Thymus (tissue), 11 donors: ENCODE measurements around the gene TGFBR2. TPM values are rescaled to one million over a fixed set of nuclear protein-coding genes. Genes with fewer than 3 reads are reported as not detected.

ENCODE experiments used
- DNase-seq, 9 donors: peaks; one replicate each; pipeline ENCODE4 v3.0.0-alpha.2; 2013; ENCODE audit warnings: low spot score in 9 of 9, low read depth in 6 of 9, missing footprints in 1 of 9
- H3K27ac ChIP-seq, 2 donors: one replicate each; pipeline ENCODE4 v1.5.1; 2013; ENCODE audit warnings: control low read depth in 1 of 2, low read depth in 1 of 2, low read length in 1 of 2, mild to moderate bottlenecking in 1 of 2, moderate library complexity in 1 of 2
- H3K27me3 ChIP-seq, 2 donors: one replicate each; pipeline ENCODE4 v1.5.1; 2013; ENCODE audit warnings: low read length in 1 of 2; ENCODE audit not compliant: control insufficient read depth in 2 of 2, insufficient read depth in 1 of 2
- H3K36me3 ChIP-seq, 2 donors: one replicate each; pipeline ENCODE4 v1.5.1; 2013; ENCODE audit warnings: low read length in 1 of 2, mild to moderate bottlenecking in 1 of 2, moderate library complexity in 1 of 2; ENCODE audit not compliant: control insufficient read depth in 2 of 2, insufficient read depth in 2 of 2
- H3K4me1 ChIP-seq, 2 donors: one replicate each; pipeline ENCODE4 v1.5.1; 2013; ENCODE audit warnings: low read length in 2 of 2; ENCODE audit not compliant: control insufficient read depth in 2 of 2, insufficient read depth in 2 of 2
- H3K4me3 ChIP-seq, 2 donors: one replicate each; pipeline ENCODE4 v1.5.1; 2013; ENCODE audit warnings: low read length in 2 of 2, control low read depth in 1 of 2, mild to moderate bottlenecking in 1 of 2
- H3K9me3 ChIP-seq, 2 donors: one replicate each; pipeline ENCODE4 v1.5.1; 2013; ENCODE audit warnings: low read length in 1 of 2, mild to moderate bottlenecking in 1 of 2; ENCODE audit not compliant: control insufficient read depth in 2 of 2, insufficient read depth in 1 of 2
- WGBS: extraction: QIAGEN DNeasy Blood & Tissue Kit; methylation state at CpG from one replicate; pipeline ENCODE4 v1.1.7; 2013; 5-methylcytosine and 5-hydroxymethylcytosine counted together
- polyA plus RNA-seq: library from polyadenylated mRNA; stranded (reverse); fragments of 200-250 nt; gene quantifications from one replicate; pipeline ENCODE4 v1.2.3, GENCODE V29; 2013
- total RNA-seq: library from RNA; stranded (reverse); fragments of 120-200 nt; gene quantifications from one replicate; pipeline ENCODE4 v1.2.4, GENCODE V29; 2013
- donor health status: healthy.

TGFBR2 gene
- total and polyA plus RNA-seq, 2 donors = 41.0 to 51.3 TPM

DNA sequence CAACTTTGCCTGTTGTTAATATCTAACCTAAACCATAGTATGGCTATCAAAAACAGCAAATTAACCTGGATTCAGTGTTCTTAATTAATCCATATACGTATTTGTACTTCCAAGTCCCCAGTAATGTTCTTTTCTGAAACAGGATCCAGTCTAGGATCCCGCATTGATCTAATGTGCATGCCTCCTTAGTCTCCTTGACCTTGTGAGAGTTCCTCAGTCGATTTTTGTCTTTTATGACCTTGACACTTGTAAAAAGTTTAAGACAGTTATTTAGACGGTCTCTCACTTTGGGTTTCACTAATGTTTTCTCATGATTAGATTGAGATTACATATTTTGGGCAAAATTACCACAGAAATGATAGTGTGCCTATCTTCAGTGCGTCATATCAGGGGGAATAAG is 69.4 kb downstream of the TGFBR2 start:
- peaks cover 0 to 7% of the 10 kb centered on the region in 2 donors for H3K4me1 ChIP-seq
- no peak for DNase-seq
- H3K9me3 ChIP-seq = no peaks in the 10 kb centered on the region
- peaks cover 40 to 80% of the 10 kb centered on the region in 2 donors for H3K36me3 ChIP-seq
- H3K4me3 ChIP-seq = no peak overlapping the region
- H3K27ac ChIP-seq = no peak overlapping the region
- 97% methylated on average over 5 of the region's 5 CpGs for WGBS
- H3K27me3 ChIP-seq = no peaks in the 10 kb centered on the region

DNA sequence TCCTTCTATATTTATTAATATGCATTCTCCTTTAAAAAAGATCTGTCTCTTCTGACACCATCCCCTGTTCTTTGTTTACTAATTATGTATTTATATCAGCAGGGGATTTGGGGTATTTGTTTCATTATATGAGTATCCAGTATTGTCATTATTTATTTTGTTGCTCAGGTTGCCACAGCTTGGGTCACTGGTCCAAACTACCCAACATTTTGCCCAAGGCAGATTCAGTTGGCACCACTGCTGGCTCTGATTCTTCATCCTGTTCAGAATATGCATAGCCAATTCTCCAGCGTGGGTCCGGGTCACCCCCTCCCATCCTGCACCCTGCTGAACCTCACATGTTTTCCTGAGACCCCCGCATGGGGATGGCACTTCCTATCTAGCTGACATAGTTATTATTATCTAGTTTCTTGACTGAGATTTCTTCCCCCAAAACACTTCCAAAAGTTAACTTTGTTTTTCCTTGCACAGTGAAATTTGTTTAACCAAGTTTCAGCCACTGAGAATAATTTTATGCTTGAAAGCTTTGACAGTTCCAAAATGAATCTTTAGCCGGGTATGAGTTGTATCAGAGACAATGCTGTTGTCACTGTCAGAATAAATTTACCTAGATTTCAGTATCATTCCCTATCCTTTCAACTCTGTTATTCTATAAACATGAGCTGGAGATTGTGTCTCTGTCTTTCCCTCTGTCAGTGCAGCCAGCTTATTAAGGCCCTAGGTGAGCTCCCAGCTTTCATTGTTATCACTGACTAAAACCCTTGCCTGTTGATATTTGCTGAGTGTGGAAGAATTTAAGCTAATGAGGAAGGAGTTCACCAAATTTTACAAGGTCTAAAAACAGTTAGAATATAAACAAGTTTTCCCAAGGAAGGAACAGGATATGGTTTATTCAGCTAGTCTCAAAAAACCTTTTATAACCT is 70.3 kb downstream of the TGFBR2 start:
- Histone ChIP-seq H3K9me3 (no peaks in the 10 kb centered on the region), H3K27ac (no peak overlapping the region), H3K4me3 (no peak overlapping the region), H3K27me3 (no peaks in the 10 kb centered on the region), H3K4me1 (peaks cover 4 to 14% of the 10 kb centered on the region in 2 donors), H3K36me3 (peaks cover 38 to 76% of the 10 kb centered on the region in 2 donors)
- DNase-seq = no peak
- 97% methylated on average over 4 of the region's 4 CpGs for WGBS

DNA sequence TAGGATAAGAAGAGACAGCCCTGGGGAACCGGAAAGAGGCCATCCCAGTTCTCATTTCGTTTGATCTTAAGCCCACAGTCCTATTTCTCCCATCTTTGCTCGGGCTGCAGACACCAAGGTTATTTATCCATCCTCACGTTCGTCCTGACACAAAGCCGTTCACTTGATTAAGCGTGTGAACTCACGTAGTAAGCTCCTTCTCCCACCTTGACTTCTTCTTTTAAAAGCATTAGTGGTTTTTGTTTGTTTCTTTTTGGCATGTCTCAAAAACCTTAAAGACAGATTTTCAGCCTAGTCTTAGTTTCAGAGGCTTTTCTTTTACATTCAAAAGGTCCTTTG is 70.9 kb downstream of the TGFBR2 start:
- no peak overlapping the region for H3K27ac ChIP-seq
- H3K9me3 ChIP-seq = no peaks in the 10 kb centered on the region
- H3K27me3 ChIP-seq = no peaks in the 10 kb centered on the region
- 96% methylated on average over 8 of the region's 8 CpGs for WGBS
- no peak for DNase-seq
- peaks cover 4 to 14% of the 10 kb centered on the region in 2 donors for H3K4me1 ChIP-seq
- H3K36me3 ChIP-seq = peaks cover 32 to 70% of the 10 kb centered on the region in 2 donors
- no peak overlapping the region for H3K4me3 ChIP-seq

DNA sequence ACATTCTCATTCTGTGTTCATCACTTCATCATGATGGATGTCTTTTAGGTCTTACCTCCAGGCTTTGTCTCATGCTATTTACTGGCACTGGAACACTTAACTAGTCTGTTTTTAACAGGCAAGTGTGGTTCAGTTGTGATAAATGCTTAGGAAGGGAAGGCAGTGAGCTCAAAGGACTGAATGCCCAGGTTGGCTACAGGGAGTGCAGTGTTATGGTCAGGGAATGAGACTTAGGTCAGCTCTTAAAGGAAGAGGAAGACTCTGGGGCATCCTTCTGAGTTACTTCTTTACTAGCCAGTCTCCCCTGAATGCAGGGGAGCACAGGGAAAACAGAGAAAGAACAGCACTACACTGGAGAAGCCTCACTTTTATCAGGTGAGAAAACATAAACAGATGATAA is 72.6 kb downstream of the TGFBR2 start:
- no peak for DNase-seq
- Histone ChIP-seq H3K36me3 (peaks cover 23 to 66% of the 10 kb centered on the region in 2 donors), H3K9me3 (no peaks in the 10 kb centered on the region), H3K4me3 (no peak overlapping the region), H3K27ac (no peak overlapping the region), H3K4me1 (peaks cover 4 to 18% of the 10 kb centered on the region in 2 donors), H3K27me3 (no peaks in the 10 kb centered on the region)

DNA sequence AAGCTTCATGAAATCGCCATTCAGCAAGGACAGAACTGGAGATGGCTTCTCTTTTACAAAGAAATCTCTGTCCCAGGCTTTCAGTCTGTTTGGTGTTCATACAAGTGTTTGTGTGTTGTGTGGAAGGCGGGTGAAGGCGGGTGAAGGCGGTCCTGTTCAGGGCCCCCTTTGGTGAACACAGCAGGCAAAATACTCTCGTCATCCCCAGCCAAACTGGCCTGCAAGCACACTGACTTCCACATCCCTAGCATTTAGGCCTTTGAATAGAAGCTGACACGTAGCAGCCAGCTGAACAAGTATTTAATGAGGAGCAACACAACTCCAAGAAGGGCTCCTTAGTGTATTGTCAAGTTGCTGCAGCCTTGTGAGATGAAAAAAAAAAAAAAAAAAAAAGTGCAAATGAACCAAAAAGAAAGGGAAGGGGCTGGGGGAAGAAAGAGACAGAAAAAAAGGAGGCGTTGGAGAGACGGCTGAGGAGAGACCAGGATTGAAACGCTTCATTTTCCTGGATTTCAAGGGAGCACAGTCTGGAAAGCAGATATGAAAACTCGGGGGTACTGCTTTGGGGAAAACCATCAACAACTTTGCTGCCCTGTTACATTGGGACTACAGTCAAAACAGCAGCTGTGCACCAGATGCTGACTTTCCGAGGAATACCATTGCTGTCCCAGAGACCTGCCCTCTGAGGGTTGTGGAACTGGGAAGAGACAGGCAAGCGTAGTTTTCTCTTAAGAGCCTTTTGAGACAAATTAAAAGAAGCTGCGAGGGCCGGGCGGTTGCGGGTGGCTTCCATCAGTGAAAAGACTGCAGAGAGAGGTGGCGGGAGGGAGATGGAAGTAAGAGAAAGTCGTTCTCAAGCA is 74.6 kb downstream of the TGFBR2 start:
- Histone ChIP-seq H3K4me3 (no peak overlapping the region), H3K36me3 (peaks cover 14 to 59% of the 10 kb centered on the region in 2 donors), H3K4me1 (peaks cover 4 to 18% of the 10 kb centered on the region in 2 donors), H3K27ac (peak overlapping the region in 1 of 2 donors; percentile 58), H3K27me3 (no peaks in the 10 kb centered on the region), H3K9me3 (no peaks in the 10 kb centered on the region)
- no peak for DNase-seq
- 95% methylated on average over 18 of the region's 18 CpGs for WGBS

DNA sequence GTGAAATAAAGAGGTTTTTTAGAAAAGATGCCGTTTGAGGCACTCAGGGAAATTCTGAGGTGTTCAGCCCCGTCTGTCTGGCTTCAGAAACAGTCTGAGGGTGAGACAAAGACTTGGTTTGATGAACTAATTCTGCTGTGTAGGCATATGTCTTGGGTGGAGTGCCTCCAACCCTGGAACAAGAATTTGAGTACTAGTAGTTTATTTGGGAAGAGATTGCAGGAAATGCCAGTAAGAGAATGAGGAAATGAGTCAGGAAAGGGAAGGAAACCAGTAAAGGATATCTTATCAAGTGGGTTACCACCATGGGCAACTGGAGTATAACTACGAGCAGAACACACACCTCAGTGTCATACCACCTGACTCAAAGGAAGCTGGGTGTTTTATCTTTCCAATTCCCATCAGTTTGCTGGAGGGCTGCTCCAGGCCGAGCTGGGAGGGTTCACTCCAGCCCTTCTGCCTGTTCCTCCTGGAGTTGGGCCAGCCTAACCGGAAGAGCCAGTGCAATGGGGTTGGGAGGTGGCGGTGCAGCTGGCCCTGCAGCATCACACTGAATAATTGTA is 75.3 kb downstream of the TGFBR2 start:
- Histone ChIP-seq H3K9me3 (no peaks in the 10 kb centered on the region), H3K27ac (no peak overlapping the region), H3K36me3 (peaks cover 14 to 58% of the 10 kb centered on the region in 2 donors)

DNA sequence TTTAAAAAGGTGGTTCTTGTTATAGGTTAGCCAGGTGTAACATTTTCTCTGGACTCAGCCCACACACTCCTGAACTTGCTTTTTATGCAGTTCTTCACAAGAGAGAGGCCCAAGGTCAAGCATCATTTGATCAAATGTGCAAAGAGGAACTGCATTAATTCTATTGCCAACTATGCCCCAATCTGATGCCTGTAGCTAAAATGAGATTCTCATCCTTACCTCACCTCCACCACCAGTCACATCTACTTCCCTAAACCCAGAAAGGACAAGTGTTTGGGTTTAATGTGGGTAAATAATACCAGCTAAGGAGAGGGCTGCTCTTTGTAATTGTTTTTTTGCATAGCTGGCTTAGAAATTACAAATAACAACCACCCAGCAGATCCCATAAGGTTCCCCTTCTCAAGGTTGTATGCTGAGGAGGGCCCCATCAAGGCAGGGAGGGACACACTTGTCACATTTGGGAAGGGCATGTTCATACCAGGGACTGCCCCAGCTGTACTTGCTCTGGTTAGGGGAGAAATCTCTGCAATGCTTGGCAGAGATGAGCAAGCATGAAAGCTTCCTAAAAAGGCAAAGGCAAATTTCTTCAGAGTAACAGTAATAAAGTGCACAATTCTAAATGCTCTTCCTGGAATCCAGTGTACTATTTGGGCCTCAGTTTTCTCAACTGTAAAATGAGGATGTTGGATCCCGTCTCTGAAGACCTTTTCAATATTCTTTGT is 76.2 kb downstream of the TGFBR2 start:
- H3K27ac ChIP-seq = no peak overlapping the region
- H3K4me3 ChIP-seq = no peak overlapping the region
- no peak for DNase-seq
- H3K27me3 ChIP-seq = no peaks in the 10 kb centered on the region
- peaks cover 10 to 49% of the 10 kb centered on the region in 2 donors for H3K36me3 ChIP-seq
- WGBS = 93% methylated on average over 1 of the region's 1 CpG
- no peaks in the 10 kb centered on the region for H3K9me3 ChIP-seq
- peaks cover 4 to 18% of the 10 kb centered on the region in 2 donors for H3K4me1 ChIP-seq

More for the DNA sequence above, 75.3 kb downstream of the TGFBR2 start:
- H3K4me1 ChIP-seq = peaks cover 4 to 18% of the 10 kb centered on the region in 2 donors
- no peak for DNase-seq
- WGBS = 81% methylated on average over 6 of the region's 6 CpGs
- H3K4me3 ChIP-seq = no peak overlapping the region
- no peaks in the 10 kb centered on the region for H3K27me3 ChIP-seq

DNA sequence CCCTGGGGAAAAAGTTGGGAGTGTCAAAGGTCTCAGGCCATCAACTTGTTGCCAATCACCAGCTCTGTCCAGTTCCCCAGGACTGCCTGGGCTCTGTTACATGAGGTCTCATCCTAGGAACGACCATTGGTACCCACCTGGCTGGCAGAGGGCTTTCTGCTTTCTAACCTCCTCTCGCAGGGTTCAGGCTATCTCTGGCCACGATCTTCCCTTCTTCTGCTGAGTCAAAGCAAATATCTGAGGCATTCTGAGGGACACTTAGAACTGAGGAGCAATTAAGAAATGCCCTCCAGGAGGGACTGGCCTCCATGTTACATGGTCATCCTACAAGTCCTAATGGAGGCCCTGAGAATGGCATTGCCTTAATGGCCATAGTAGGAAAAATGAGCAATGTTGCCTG is 77.4 kb downstream of the TGFBR2 start:
- H3K36me3 ChIP-seq = peaks cover 13 to 51% of the 10 kb centered on the region in 2 donors
- H3K4me1 ChIP-seq = peaks cover 4 to 18% of the 10 kb centered on the region in 2 donors

More for the DNA sequence above, 77.4 kb downstream of the TGFBR2 start:
- 83% methylated on average over 3 of the region's 3 CpGs for WGBS
- Histone ChIP-seq H3K4me3 (no peak overlapping the region), H3K9me3 (no peaks in the 10 kb centered on the region), H3K27ac (no peak overlapping the region), H3K27me3 (no peaks in the 10 kb centered on the region)
- no peak for DNase-seq
